Stimulated activated naive CD4-positive, alpha-beta T cell (primary cell): ENCODE measurements around the gene DKKL1.

Experiments
- DNase-seq, 6 experiments: peaks; one replicate each; lab custom pipeline; 2025; lab: John Stamatoyannopoulos, UW

Gene DKKL1

DNA sequence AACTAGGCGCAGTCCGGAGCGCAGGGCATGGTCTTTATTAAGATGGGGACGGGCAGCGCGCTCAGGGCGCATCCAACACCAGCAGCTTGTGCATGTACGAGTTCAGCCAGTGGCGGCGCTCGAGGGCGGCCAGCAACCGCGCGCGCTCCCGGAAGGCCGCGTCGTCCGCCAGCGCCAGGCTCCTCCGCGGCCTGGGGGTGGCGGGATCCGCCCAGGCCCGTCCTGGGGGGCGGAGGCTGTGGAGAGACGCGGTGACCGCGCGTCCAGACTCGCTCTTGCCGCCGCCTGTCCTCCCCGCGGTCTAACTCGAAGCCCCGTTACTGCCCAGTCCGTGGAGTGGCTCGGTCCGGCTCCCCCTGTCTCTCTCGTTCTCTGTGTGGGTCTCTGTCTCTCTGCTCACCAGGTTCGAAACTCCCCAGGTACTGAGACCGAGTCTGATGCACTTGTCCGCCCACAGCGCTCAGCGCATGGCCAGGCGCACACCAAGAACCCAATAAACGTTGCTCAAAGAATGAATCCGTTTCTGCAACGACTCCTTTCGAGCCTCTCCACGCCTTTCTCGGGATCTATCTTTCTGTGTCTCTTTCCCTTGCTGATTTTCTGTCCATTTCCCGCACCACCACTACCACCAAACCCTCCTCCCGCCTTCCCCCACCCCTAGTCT, 58.9 kb downstream of the DKKL1 start:
- DNase-seq = peak in 3 of 6 experiments; percentile 28 to 51 (median 33)

- peak in 1 of 6 experiments; percentile 47 for DNase-seq
Observed at GRCh38 chr19:49423071-49423984, 59.7 kb downstream of the DKKL1 start, which contains the start of gene PTH2. PTH2 (minus strand) TSS chr19:49423441; CDS start chr19:49423339, 102 bp downstream.

DNA sequence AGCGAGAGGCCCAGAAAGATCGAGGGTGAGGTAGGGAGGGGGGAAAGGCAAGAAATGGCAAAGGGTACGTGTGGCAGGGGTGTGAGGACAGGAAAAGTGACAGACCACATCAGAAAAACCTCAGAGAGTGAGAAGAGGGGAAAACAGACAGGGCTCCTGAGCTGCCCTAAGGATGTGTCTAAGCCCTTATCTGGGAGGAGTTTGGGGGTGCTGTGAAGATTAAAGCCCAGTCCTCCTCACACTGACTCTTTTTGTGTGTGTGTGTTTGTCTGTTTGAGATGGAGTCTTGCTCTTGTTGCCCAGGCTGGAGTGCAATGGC, 60.3 kb downstream of the DKKL1 start:
- peak in 3 of 6 experiments; percentile 20 to 36 (median 31) for DNase-seq
